EH (cell line): ENCODE data around the gene TUNAR.
"Not testable (repeated sequence)": the region's sequence is repeated elsewhere in the genome, so short reads cannot be mapped to it uniquely, and the experiment has no call there.

ENCODE experiments used
- DNase-seq: peaks from one replicate; pipeline ENCODE4 v3.0.0-alpha.2; 2015; ENCODE audit warnings: low read depth

TUNAR gene

GRCh38 chr14:95918466-95918865 is 41.8 kb downstream of the TUNAR start:
- no peak for DNase-seq

GRCh38 chr14:95920769-95921438 is 44.3 kb downstream of the TUNAR start:
- no peak for DNase-seq

GRCh38 chr14:95922080-95922479 is 45.4 kb downstream of the TUNAR start:
- no peak for DNase-seq

GRCh38 chr14:95928751-95929150 is 52.1 kb downstream of the TUNAR start:
- DNase-seq: no peak

- DNase-seq: no peak
Observed at GRCh38 chr14:95931384-95931783, 54.8 kb downstream of the TUNAR start.

GRCh38 chr14:95935228-95935822 is 58.7 kb downstream of the TUNAR start:
- DNase-seq: peak; percentile 53

- no peak for DNase-seq
Observed at GRCh38 chr14:95936041-95936440, 59.4 kb downstream of the TUNAR start.

GRCh38 chr14:95939335-95939734 is 62.7 kb downstream of the TUNAR start:
- no peak for DNase-seq

- DNase-seq: no peak
Observed at GRCh38 chr14:95941897-95942296, 65.3 kb downstream of the TUNAR start.

- DNase-seq: no peak
Observed at GRCh38 chr14:95943699-95944098, 67.1 kb downstream of the TUNAR start.

GRCh38 chr14:95944462-95944861 is 67.8 kb downstream of the TUNAR start:
- no peak for DNase-seq

- DNase-seq: no peak
Observed at GRCh38 chr14:95946867-95947266, 70.2 kb downstream of the TUNAR start.

- no peak for DNase-seq
Observed at GRCh38 chr14:95948558-95948981, 71.9 kb downstream of the TUNAR start.

- DNase-seq: no peak
Observed at GRCh38 chr14:95951359-95951758, 74.7 kb downstream of the TUNAR start.

GRCh38 chr14:95953111-95953724 is 76.6 kb downstream of the TUNAR start:
- peak; percentile 14 for DNase-seq

GRCh38 chr14:95956601-95957460 is 80.2 kb downstream of the TUNAR start:
- DNase-seq: no peak

- DNase-seq: no peak
Observed at GRCh38 chr14:95958105-95958504, 81.5 kb downstream of the TUNAR start.

GRCh38 chr14:95959317-95959716 is 82.7 kb downstream of the TUNAR start:
- no peak for DNase-seq

- peak; percentile 22 for DNase-seq
Observed at GRCh38 chr14:95961481-95961880, 84.8 kb downstream of the TUNAR start.

- DNase-seq: no peak
Observed at GRCh38 chr14:95964901-95965300, 88.3 kb downstream of the TUNAR start.

- DNase-seq: not testable (repeated sequence)
Observed at GRCh38 chr14:95968048-95968447, 91.4 kb downstream of the TUNAR start.
